Sigmoid colon (tissue), 7 donors: Measurements from ENCODE around the gene WFIKKN1. TPM values are rescaled to one million over a fixed set of nuclear protein-coding genes. Genes with fewer than 3 reads are reported as not detected.

Experiments used
- DNase-seq: peaks from one replicate; pipeline ENCODE4 v3.0.0-alpha.2; 2019
- H3K27ac ChIP-seq, 4 donors: fragments of 200-600 bp; sonication (generic); one replicate each; pipeline ENCODE4 v1.5.1; 2016 to 2019; ENCODE audit warnings: mild to moderate bottlenecking in 1 of 4
- H3K27me3 ChIP-seq, 3 donors: fragments of 200-600 bp; sonication (generic); one replicate each; pipeline ENCODE4 v1.5.1; 2019; ENCODE audit warnings: mild to moderate bottlenecking in 1 of 3
- H3K36me3 ChIP-seq, 4 donors: fragments of 200-600 bp; sonication (generic); one replicate each; pipeline ENCODE4 v1.5.1; 2016 to 2019
- H3K4me1 ChIP-seq, 4 donors: fragments of 200-600 bp; sonication (generic); one replicate each; pipeline ENCODE4 v1.5.1; 2017 to 2019
- H3K4me3 ChIP-seq, 4 donors: fragments of 200-600 bp; sonication (generic); one replicate each; pipeline ENCODE4 v1.5.1; 2017 to 2019; ENCODE audit warnings: mild to moderate bottlenecking in 2 of 4, moderate library complexity in 1 of 4
- H3K9me3 ChIP-seq, 4 donors: fragments of 200-600 bp in 3 of 4; sonication (generic) in 3 of 4; one replicate each; pipeline versions ENCODE4 v1.5.1 to v1.6.1; 2013 to 2019
- CTCF ChIP-seq, 4 experiments: fragments of 450-650 bp in 3 of 4; fragments of 200-600 bp in 1 of 4; IDR thresholded peaks; one replicate each; pipeline ENCODE4 v1.5.1; 2016 to 2019; ENCODE audit warnings: antibody characterized with exemption in 4 of 4, mild to moderate bottlenecking in 3 of 4, moderate library complexity in 2 of 4
- EP300 ChIP-seq, 4 donors: sonication (generic); formaldehyde crosslinking; IDR thresholded peaks; one replicate each; pipeline ENCODE4 v1.6.1; 2017; ENCODE audit warnings: antibody characterized with exemption in 4 of 4
- POLR2A ChIP-seq, 2 donors: fragments of 450-650 bp; IDR thresholded peaks; one replicate each; pipeline ENCODE4 v1.6.1; 2016; ENCODE audit warnings: antibody characterized with exemption in 2 of 2, mild to moderate bottlenecking in 2 of 2, moderate library complexity in 2 of 2
- POLR2AphosphoS5 ChIP-seq, 4 donors: sonication (generic); formaldehyde crosslinking; IDR thresholded peaks; one replicate each; pipeline ENCODE4 v1.6.1; 2017; ENCODE audit warnings: antibody characterized with exemption in 4 of 4
- WGBS, 2 donors: extraction: QIAGEN DNeasy Blood & Tissue Kit; methylation state at CpG; one replicate each; pipeline ENCODE4 v1.1.7; 2013; 5-methylcytosine and 5-hydroxymethylcytosine counted together
- intact Hi-C: fragments of 100-400 bp; cut with DNase I; formaldehyde crosslinking; loops from one replicate; pipeline ENCODE4 v1.15.1; 2023
- polyA plus RNA-seq, 3 donors: library from polyadenylated mRNA; stranded (reverse); fragments of 200-250 nt; gene quantifications; one replicate each; pipeline ENCODE4 v1.2.3, GENCODE V29; 2013
- total RNA-seq, 4 donors: library from RNA; depleted of rRNA; stranded (reverse); fragments of >200 nt; gene quantifications; one replicate each; pipeline ENCODE4 v1.1.0, GENCODE V29; 2016
- donor health status: healthy with polysubstance abuse.
- donor health status: Bipolar disorder and iron deficiency.
- donor health status: healthy.

Gene WFIKKN1
- total and polyA plus RNA-seq, 7 donors = 0.27 to 1.4 (median 0.49) TPM

DNA sequence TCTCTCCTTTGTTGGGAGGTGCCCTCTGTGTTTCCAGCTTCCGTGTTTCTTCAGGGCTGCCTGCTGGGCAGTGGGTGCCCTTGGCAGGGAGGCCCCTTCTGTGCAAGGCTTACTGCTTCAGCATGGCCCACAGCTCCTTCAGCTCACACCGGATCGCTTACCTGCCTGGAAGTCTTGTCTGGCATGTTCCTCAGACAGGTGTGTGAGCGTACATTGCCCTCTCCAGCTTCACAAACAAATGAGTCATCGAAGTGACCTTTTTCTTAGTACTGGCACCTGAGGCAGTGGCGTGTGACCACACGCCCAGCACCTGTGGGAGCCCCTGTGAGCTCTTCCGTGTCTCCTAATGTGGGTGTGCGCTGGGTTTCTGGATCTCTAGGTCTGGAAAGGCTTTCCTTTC lies 37.4 kb upstream of the WFIKKN1 start:
- intact Hi-C loops = no loop called here
- Histone ChIP-seq H3K4me3 (no peak overlapping the region), H3K4me1 (peaks cover 0 to 34% (median 27%) of the 10 kb centered on the region in 4 donors), H3K9me3 (no peaks in the 10 kb centered on the region), H3K27ac (peak overlapping the region in 1 of 4 donors; percentile 53), H3K36me3 (peaks cover 0 to 4% (median 0%) of the 10 kb centered on the region in 4 donors), H3K27me3 (no peaks in the 10 kb centered on the region)
- TF ChIP-seq POLR2AphosphoS5 (IDR thresholded peaks at IDR 0.05) (no peak), EP300 (IDR thresholded peaks at IDR 0.05) (no peak), CTCF (IDR thresholded peaks at IDR 0.05) (no peak), POLR2A (IDR thresholded peaks at IDR 0.05) (peak in 1 of 2 donors; percentile 29)
- WGBS, 2 donors = 17 to 68% methylated on average over 9 of the region's 9 CpGs
- no peak for DNase-seq

DNA sequence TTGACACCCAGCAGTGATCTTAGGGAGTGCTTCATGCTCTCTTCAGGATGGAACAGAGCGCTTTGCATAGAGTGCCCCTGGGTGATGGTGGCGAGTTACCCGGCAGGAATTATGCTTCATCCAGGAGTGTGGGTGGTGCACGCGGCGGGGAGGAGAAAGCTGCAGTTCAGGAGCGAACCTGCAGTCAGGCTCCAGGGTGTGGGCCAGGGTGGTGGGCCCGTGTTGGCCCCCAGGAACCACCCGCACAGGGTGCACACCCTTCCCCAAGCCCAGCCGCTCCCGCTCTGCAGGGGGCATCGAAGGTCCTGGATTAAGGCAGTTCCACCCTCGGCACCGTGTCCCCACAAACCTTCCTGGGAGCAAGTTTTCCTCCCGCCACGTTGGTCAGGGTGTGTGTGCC lies 37.0 kb upstream of the WFIKKN1 start:
- intact Hi-C loops = no loop called here
- DNase-seq = no peak
- H3K4me3 ChIP-seq = no peak overlapping the region
- H3K4me1 ChIP-seq = peaks cover 0 to 32% (median 25%) of the 10 kb centered on the region in 4 donors
- peaks cover 0 to 4% (median 0%) of the 10 kb centered on the region in 4 donors for H3K36me3 ChIP-seq
- WGBS, 2 donors = 24 to 79% methylated on average over 16 of the region's 16 CpGs
- H3K9me3 ChIP-seq = no peaks in the 10 kb centered on the region
- peak overlapping the region in 1 of 4 donors; percentile 53 for H3K27ac ChIP-seq
- no peak for TF ChIP-seq POLR2AphosphoS5 (IDR thresholded peaks at IDR 0.05)
- no peak for TF ChIP-seq POLR2A (IDR thresholded peaks at IDR 0.05)
- no peak for TF ChIP-seq EP300 (IDR thresholded peaks at IDR 0.05)
- no peak for TF ChIP-seq CTCF (IDR thresholded peaks at IDR 0.05)
- H3K27me3 ChIP-seq = no peaks in the 10 kb centered on the region

GRCh38 chr16:595094-595528 lies 35.7 kb upstream of the WFIKKN1 start:
- Histone ChIP-seq H3K9me3 (no peaks in the 10 kb centered on the region), H3K4me3 (no peak overlapping the region), H3K36me3 (peaks cover 0 to 9% (median 0%) of the 10 kb centered on the region in 4 donors), H3K4me1 (peaks cover 0 to 32% (median 25%) of the 10 kb centered on the region in 4 donors), H3K27me3 (no peaks in the 10 kb centered on the region), H3K27ac (no peak overlapping the region)
- TF ChIP-seq POLR2A (IDR thresholded peaks at IDR 0.05) (no peak), POLR2AphosphoS5 (IDR thresholded peaks at IDR 0.05) (no peak), EP300 (IDR thresholded peaks at IDR 0.05) (no peak), CTCF (IDR thresholded peaks at IDR 0.05) (no peak)
- 85 to 90% methylated on average over 18 of the region's 18 CpGs for WGBS, 2 donors
- peak; percentile 50 for DNase-seq
- intact Hi-C loops = no loop called here

DNA sequence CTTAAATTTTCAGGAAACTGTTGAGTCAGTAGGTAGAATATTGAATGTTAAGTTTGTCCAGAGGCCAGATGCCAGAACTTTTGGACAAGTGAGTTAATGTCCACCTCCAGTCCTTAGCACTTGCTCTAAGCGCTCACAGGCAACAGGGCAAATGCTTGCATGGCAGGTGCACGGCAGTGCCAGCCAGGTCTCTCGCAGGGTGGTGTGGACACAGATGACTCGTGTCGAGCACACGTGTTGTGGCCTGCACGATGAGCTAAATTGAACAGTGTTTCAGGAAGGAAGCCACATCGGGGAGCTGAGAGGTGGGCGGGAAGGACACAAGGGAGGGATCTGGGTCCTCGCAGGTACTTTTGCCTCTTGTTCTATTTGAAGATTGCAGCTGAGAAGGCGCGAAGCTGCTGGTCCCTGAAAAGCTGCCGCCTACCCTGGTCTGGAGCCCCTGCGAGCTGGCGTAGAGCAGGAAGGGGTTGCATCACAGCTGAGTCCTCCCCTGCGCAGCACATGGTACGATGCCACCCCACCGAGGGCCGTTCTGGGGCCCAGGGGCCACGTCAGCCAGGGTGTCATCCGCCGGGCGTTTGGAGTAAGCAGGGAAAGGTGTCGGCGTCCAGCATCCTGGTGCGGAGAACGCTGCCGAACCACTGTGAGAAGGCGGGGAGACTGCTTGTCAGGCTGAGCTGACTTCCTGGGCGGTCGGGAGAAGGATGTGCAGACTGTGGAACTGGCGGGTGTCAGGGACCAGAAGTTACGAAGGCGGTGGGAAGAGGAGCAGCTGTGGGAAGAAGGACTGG lies 34.6 kb upstream of the WFIKKN1 start:
- Histone ChIP-seq H3K27me3 (no peaks in the 10 kb centered on the region), H3K36me3 (peaks cover 0 to 18% (median 0%) of the 10 kb centered on the region in 4 donors), H3K4me3 (no peak overlapping the region), H3K9me3 (no peaks in the 10 kb centered on the region), H3K4me1 (peaks cover 0 to 24% (median 16%) of the 10 kb centered on the region in 4 donors), H3K27ac (no peak overlapping the region)
- intact Hi-C loops = no loop called here
- 85 to 88% methylated on average over 34 of the region's 34 CpGs for whole genome bisulfite sequencing, 2 donors
- peak; percentile 58 for DNase-seq
- TF ChIP-seq POLR2A (IDR thresholded peaks at IDR 0.05) = no peak
- no peak for TF ChIP-seq POLR2AphosphoS5 (IDR thresholded peaks at IDR 0.05)
- TF ChIP-seq EP300 (IDR thresholded peaks at IDR 0.05) = no peak
- no peak for TF ChIP-seq CTCF (IDR thresholded peaks at IDR 0.05)
